Renal cortical epithelial cell (primary cell): ENCODE results near the gene RXRA. TPM values are rescaled to one million over a fixed set of nuclear protein-coding genes. Genes with fewer than 3 reads are reported as not detected.

ENCODE experiments used
- DNase-seq: peaks from one replicate; pipeline ENCODE4 v3.0.0-alpha.2; 2011; ENCODE audit warnings: low read depth
- total RNA-seq: library from RNA; depleted of rRNA; stranded (reverse); fragments of >200 nt; gene quantifications from 2 replicates; pipeline ENCODE4 v1.2.3, GENCODE V29; 2014

Gene RXRA
- total RNA-seq, 1 donor from 2014 or later, result 26.5 TPM

DNA sequence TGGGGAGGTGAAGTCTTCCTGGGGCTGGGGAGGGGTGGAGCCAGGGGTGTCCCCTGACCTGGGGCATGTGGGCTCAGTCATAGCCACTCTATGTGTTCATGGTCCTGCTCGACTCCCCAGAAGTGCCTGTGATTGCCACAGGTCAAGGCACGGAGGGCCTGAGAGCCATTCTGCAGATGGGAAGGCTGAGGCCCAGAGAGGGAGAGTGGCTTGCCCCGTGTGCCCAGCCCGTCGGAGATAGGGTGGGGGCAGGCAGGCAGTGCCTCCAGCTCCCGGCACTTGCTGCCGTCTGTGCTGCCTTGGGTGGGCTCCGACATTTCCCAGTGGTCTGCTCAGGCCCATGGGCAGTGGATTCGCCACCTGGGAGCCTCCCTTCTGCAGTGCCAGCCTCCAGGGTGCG lies 74.0 kb downstream of the RXRA start:
- no peak for DNase-seq

DNA sequence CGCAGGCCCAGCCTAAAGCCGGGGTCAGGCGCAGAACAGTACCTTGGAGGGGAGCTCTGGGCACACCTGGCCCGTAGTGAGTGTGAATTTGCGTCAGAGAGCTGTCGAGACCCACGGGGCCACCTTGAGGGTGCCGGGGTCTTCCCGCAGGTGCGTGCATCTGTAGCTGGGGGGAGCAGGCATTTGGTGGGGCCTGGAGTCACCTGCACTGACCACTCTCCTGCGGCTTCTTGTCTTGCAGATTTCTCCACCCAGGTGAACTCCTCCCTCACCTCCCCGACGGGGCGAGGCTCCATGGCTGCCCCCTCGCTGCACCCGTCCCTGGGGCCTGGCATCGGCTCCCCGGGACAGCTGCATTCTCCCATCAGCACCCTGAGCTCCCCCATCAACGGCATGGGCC lies 75.1 kb downstream of the RXRA start:
- no peak for DNase-seq

DNA sequence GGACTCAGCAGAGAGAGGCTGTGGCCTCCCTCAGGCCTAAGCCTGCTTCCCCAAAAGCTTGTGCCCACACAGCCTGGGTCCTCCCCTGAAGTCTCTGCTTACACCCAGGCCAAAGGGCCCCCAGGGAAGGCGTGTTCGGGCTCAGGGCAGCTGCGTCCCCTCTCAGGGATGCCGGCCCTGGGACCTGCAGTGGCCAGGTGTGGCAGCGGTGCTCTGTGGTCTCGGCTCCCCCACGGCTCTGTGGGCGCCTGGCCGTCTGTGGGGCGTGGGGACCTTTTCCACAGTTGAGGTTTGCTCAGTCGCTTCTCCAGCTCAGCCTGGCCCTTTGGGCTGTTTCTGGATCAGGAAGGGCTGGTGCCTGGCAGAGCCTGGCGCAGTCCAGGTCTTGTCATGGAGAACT lies 75.9 kb downstream of the RXRA start:
- no peak for DNase-seq

DNA sequence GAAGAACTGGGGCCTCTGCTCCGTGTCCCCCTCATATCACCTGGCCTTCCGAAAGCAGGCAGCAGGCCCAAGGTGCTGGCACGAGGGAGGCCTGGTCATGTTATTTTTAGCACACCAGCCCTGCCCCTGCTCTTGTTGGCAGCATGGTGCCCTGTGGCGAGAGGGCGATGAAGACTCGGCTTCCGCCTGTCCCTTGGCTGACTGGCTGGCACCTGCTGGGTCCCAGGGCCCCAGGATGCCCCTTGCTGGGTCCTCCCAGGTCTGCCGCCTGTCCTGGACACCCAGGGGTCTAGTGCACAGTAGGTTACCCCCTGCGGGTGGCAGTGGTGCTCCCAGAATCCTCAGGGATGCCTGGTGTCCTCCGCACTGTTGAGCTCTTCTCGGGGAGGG lies 77.0 kb downstream of the RXRA start:
- no peak for DNase-seq

DNA sequence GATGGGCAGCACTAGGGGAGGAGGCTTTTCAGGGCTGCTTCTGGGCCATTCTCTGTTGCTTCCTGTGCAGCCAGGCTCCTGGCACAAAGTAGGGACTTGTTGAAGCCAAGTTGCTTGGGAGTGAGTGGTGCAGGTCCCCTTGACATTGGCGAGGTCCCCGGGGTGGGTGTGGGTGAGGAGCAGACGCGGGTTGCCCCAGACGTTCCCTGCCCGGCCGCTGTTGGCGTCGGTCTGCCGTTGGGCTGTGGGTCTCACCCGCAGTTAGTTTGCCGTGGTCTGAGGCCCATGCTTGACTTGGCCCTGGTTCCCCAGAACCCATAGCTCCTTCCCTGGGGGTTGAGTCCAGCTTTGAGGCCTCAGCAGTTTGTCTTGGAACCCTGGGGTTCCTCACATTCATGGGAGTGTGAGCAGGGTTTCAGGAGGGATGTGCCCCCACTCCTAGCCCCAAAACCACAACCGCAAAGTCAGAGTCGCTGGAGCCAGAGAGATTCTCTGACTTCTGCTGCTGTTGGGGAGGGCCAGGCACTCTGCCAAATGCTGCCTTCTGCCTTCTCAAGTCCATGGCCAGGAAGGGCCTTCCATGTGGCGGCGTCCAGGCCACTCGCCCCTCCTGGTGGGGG lies 77.5 kb downstream of the RXRA start:
- peak; percentile 19 for DNase-seq

DNA sequence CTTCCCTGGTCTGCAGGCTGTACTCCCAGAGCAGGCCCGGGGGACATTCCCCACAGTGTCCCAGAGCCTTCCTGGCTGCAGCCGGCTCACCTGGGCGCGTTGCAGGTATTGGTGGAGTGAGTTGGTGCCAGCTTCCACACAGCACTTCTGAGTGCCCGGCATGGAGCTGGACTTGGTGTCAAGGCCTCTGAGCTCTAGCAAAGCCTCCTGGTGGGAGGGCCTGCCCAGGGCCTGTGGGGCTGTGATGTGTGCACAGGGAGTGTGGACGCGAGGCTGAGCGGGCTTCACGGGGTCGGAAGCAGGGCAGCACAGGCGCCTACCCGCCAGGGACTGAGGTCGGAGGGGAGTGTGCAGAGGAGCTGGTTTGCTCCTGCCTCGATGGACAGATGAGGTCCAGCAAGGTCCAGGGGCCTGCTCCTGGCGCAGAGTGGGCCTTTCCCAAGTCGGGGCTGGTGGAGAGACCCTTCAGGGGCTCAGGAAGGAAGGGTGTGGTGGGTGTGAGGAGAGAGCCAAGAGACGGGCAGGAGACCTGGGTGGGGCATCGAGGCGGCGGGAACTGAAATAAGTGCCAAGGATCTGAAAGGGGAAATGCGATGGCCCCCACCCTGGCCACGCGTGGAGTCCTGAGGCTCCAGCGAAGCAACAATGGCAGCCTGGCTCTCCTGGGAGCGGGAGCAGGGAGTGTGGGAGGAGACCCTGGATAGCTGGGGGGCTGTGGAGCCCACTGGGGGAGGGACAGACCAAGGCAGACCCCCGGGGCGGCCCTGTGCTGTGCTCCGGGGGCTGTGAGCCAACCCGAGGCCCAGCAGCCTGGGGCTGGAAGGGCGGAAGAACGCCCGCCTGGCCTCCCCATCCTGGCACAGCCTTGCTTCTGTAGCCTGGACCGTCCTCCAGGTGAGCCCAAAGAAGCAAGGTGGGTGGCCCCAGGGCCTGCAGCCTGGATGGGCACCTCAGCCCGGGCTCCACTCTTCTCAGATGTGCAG lies 78.4 kb downstream of the RXRA start:
- no peak for DNase-seq

DNA sequence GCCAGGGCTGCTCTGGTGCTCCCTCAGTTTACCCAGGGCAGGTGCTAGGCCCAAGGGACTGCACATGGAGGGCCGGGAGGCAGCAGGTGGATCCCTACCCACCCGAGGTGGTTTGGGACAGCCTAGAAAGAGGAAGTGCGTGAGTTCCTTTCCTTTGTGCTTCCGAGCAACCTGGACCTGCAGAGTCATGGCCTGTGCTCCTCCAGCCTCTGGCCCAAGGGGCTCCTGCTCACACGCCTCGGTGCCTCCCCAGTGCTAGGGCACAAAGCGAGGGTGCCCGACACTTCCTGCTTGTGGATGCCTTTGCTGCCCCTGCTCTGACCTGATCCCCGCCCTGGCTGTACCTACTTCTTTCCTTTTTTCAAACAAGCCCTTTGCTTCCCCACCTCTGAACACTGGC lies 79.3 kb downstream of the RXRA start:
- no peak for DNase-seq

DNA sequence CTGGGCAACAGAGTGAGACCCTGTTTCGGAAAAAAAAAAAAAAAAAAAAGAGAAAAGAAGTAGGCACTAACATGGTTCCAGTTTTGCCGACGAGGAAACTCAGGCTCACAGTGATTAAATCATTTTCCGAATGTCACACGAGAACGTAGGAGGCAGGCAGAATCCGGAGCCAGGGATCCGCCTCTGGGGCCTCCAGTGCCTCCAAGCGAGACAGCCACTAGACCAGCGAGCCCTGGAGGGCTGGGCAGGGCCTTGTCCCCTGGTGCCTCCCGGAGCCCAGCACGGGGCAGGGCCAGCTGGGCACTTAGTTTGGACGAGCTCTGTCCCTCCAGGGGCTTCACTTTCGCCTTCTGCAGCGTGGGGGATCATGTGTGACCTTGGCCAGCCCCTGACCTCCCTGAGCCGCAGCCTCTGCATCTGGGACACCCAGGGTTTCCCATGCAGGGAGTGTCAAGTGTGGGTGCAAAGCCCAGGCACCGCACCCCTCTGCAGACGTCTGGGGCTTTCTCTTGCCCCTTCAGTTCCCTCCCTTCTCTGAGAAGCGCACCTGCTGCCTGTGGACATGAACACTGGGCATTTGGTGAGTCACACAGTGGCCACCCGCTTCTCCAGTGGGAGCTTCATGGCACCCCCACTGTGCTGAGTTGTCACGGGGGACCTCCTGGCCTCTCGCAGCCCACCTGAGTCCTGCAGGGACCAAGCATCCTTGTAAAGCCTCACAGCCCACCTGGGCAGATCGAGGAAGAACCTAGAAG lies 80.3 kb downstream of the RXRA start:
- DNase-seq, result peak; percentile 33

DNA sequence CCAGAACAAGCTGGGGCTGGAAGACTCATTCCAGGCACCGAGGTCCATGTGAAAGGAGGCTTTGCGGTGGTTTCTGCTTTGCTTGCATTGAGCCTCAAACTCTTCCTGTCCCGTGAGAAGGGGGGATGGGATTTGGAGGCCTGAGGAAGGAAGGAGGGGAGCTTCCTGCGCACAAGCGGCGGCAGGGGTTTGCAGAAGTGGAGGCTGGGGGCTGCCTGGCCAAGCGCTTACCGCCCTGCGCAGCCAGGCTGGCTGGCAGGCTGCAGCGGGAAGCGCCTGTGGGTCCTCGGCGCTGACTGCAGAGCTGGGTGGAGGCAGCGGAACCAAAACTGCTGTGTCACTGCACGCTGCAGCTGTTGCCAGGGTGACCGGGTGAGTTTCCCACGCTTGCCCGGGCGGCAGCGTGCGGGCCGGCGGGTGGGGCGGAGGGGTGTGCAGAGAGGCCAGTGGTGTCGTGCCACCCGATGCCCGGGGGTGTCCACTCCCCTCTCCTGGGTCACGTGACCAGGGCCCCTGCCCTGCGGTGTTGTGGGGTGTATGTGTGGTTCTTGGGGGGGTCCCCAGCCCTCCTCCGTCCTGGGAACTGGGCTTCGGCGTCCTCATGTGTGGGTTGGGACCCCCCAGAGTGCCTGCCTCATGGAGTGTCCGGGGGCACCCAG lies 81.0 kb downstream of the RXRA start:
- peak; percentile 85 for DNase-seq

DNA sequence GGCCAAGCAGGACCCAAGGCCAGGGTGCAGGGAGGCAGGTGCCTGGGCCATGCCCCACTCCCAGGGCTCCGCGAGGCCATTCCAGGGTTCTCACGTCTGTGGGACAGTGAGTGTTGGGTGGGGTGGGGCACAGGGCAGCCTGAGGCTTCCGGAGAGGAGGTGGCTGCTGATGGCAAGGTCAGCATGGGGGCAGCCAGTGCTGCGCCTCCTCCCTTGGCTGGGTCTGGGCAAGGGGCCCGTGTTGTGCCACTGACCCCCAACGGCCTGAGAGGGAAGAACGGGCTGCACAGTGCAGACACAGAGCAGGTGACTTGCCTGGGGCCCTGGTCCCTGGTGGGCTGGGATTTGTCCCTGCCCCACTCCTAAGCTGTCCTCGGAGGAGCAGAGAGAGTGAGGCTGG lies 82.1 kb downstream of the RXRA start:
- DNase-seq, result no peak

DNA sequence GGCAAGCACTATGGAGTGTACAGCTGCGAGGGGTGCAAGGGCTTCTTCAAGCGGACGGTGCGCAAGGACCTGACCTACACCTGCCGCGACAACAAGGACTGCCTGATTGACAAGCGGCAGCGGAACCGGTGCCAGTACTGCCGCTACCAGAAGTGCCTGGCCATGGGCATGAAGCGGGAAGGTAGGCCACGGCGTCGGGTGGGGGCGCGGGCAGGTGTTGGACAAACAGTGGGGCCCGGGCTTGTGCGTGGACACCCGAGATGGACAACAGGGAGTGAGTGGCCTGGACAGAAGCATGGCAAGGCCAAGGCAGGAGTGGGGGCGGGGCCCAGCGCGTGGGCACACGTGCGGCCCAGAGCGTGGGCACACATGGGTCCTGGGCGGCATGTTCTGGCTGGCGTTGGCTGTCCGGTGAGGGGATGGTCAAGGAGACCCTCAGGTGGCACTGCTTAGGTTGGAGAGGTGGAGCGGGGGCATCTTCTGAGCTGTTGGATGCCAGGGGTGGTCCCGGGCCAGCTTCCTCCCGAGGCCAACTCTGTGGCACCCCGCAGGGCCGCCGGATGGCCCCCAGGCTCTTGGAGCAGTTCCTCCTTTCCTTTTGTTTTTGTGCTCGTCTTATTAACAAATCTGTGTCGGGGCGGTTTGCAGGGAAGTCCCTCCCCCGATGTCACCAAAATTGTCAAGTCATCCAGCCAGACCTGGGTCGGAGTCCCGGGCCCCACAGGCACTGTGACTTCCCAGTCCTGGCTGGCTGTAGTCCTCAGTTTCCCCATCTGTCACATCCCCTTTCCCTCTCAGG lies 82.9 kb downstream of the RXRA start:
- DNase-seq, result no peak

DNA sequence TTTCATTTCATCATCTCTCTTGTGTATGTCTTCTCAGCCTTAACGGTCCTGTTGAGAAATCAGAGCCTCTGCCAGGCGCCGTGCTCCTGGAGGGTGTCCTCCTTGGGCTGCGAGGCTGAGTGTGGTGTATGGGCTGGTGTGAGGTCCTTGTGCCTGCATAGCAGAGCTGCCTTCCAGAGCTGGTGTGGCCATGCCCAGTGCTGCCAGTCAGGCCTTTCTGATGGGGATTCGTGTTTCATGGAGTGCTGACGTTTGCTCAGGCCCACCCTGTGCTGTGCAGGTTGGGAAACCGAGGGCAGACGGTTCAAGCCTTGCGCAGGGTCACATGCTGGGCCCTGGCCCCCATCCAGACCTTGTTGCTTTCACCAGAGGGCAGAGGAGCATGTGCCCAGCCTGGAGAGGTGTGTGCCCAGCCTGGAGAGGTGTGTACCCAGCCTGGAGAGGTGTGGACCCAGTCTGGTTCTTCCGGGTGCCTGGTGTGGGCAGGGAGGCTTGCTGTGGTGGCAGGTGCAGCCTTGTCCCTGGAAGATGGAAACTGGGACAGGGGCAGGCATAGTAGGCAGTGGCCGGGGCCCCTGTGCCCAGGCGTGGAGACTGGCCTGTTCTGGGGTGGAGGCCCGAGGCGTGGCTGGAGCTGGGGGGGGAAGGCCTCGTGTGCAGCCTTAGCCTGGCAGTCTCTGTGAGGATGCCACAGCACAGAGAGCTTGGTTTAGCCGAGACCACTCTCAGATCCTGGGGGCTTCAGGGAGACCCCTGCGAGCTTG lies 84.0 kb downstream of the RXRA start:
- no peak for DNase-seq

DNA sequence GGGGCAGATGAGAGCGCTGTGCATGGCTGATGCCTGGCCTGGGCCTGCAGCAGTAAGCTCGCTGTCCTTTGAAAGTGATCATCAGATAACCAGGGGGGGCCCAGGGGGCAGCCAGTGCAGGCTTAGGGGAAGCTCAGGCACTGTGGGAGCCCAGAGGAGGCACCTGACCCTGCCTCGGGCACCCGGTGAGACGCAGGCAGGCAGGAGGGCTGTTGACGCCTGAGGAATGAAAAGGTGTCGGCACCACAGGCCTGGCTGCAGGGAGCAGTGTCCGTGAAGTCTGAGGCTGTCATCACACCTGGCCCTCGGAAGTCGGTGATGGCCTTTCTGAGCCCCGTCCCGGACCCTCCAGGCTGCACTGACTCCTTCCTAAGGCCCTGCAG lies 84.6 kb downstream of the RXRA start:
- no peak for DNase-seq

DNA sequence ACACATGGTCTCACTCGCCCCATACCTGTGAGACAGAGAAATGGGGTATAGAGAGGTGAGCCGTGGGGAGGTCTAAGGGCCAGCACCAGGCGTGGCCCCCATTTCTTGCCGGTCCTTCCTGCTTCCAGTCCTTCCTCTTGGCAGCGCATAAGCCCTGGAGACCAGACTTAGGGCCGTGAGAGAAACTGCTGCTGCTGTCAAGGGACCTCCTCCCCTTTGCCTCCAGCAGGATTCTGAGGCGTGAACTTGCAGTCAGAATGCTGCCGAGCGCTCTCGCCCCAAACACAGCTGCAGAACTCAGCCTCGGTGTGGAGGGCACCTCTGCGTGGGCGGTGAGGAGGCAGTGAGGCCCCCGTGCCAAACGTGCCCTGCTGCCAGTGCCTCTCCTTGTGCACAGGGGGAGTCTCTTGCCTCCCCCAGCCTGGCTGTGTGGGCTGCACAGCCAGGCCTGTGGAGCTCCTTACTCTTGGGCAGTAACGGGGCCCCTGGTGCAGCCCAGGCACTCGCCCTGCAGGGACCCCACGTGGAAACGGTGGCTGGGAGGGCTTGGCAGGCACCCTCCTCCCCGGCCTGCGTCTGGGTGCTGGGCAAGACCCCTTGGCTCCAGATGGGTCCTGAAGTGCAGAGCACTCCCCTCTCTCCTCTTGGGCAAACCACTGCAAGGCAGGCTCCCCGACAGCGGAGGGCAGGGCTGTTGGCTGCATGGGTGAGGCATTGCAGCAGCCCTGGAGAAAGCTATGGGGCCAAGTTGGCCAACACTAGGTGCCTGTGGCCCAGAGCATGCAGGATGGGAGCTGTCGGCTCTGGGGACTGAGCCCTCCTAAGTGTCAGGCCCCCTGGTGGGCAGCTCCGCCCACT lies 85.4 kb downstream of the RXRA start:
- no peak for DNase-seq

DNA sequence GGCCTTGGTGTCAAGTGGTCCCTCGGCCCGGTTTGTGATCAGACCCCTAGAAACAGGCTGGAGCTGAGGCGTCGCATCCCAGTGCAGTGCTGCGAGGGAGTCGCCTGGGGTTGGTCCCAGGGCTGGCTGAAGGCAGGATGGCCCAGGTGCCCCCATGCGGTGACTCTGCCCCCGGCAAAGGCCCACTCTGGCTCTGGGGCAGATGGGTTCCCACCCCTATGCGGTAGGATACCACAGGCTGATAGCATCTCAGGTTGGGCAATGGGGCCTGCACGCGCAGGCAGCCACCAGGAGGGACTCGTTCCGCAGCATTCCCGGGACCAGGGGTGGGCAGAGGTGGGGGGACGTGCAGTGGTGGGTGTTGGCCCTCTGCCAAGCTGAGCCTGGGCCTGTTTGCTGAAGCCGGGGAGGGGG lies 86.0 kb downstream of the RXRA start:
- DNase-seq, result no peak

DNA sequence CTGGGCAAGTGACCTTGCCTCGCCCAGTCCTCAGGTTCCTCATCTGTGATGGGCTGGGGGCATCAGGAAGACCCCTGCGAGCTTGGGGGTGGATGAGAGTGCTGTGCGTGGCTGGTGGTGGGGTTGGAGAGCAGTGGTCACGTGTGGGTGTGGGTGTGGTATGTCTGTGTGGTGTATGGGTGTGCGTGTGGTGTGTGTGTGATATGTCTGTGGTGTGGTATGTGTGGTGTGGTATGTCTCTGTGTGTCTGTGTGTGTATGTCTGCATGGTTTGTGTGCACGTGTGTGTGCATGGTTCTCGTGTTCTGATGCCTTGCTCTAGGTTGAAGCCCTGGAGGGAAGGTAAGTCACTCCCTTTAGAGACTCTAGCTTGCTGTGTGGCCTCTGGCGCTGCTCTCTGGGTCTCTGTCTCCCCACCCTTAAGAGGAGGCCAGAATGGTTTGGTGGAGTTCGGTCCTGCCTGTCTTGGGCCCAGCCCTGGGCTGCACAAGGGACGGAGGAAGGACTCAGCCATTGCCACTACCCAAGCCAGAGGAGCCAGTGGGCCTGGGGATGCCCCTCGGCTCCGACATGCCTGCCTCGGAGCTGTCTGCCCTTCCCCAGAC lies 87.0 kb downstream of the RXRA start:
- no peak for DNase-seq

DNA sequence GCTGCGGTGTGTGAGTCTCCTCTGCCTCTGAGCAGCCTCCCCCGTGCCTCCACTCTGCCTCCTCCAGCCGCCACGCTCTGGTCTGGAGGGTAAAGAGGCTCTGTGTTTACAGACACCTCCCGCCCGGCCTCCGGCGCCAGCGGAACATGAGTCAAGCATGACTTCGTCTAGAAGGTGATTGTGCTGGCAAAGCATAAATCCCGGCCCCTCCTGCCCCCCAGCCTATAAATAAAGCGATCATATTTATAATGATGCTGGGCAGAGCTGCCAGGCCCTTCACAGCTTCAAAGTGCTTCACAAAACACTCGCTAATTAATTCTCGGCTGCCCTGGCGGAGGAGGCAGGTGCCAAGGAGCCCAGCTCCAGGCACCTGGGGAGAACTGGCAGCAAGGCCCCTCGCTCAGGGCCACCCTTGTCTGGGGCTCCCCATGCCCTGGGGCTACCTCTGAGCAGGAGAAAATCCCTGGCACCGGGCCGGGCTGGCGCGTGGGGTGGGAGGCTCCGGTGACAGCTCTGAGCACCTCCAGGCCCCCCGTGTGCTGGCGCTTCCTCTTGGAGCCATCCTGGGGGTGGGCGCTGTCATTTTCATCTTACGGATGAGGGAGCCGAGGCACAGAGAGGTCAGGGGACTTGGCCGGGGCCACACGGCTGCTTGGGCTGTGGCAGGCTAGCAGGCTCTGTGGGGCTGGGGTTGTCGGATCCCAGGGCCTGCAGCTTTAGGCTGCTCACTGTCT lies 87.8 kb downstream of the RXRA start:
- DNase-seq, result peak; percentile 69

DNA sequence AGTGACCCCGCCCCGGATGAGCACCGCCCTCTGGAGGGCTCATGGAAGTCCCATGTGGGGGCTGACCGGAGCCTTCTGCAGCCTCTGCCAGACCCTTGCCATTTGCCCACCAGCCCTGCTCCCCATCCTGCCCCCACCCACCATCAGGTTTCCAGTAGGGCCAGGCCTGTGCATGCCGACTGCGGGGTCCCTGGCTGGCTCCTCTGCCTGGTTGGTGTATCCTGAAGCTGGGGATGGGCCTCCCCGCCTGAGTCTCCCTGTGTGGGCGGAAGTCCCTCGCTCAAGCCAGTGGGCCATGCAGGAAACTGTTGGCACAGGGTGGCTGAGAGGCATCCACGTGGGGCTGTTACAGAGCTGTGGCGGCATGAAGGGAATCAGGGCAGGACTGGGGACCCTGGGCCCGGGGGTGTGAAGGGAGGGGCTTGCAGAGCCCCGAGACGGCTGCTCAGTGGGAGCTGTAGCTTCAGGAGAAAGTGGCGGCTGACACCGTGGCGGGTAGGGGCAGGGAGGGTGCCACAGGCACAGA lies 88.7 kb downstream of the RXRA start:
- DNase-seq, result no peak
